CD4-positive, alpha-beta T cell treated with Interleukin-21 for 1 hour (primary cell): ENCODE data around the gene NMU.
A peak's percentile ranks its signal among the peaks of the same experiment; 100 is the strongest.

Source experiments
- DNase-seq: peaks from one replicate; pipeline ENCODE4 v3.0.0-alpha.2; 2020

Gene NMU

DNA sequence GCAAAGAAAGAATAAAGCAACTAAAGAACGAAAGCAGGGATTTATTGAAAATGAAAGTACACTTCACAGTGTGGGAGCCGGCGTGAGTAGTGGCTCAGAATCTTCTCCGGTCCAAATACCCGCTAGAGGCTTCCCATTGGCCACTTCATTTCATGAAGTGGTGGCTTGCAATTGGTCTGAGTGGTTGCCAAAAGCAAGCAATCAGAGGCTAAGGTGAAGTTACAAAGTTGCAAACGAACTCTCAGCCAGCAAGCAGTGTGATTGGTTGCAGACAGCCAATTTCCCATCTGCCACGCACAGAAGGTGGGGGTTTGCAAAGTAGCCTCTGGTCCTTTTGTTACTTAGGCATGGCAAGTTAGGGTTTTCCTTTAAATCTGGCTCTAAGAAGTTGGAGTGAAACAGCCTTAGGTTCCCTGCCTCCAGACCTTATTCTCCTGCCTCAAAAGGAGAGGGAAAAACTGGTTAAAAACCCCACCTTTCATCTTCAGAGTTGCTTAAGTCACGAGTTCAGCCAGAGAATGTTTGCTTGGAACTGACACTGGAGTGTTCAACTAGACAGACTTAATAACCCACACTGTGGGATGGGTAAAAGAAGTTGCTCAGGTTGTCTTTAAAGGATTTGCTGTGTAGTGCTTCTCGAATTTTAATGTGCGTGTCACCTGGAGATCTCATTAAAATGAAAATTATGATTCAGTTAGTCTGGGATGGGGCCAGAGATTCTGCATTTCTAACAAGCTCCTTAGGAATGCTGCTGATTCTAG, 82.5 kb downstream of the NMU start:
- peak; percentile 54 for DNase-seq

DNA sequence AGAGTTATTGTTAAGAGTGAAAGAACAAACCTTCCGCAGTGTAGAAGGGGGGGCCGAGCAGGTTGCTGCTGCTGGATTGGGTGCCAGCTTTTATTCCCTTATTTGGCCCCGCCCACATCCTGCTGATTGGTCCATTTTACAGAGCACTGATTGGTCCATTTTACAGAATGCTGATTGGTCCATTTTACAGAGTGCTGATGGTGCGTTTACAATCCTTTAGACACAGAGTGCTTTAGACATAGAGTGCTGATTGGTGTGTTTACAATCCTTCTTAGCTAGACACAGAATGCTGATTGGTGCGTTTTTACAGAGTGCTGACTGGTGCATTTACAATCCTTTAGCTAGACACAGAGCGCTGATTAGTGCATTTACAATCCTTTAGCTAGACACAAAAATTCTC, 84.1 kb downstream of the NMU start:
- DNase-seq, result peak; percentile 29

- no peak for DNase-seq
Observed at GRCh38 chr4:55549888-55550287, 86.2 kb downstream of the NMU start.

DNA sequence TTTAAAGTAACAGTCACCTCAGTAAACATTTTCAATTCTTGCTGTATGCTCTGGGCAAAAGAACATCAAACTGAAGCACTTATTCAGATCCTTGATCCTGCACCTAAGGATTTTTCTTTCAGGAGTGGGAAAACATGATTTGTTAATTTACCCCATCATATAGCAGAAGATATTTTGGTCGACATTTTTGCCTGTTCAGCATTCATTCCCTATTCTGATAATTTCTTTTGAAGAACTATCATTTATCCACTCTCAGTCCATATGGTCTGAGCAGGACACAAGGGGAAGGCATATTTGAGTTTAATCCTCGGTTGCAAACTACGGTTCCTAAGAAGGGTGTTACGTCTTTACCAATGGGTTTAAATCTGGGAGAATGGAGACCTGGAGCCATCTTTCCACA, 88.2 kb downstream of the NMU start:
- DNase-seq, result no peak

DNA sequence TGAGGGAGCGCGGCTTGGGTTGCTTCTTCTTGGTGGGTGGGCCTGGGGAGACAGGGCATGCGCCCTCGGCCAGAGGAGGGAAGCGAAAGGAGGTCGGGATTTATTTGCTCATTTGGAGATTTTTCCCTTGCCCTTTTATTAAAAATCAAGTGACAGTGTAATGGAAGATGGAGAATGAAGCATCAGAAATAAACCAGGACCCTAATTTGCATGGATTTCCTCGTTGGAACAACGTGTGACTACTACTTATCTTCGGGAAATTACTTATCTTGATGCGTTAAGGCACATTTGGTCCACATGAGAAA, 88.7 kb downstream of the NMU start:
- DNase-seq, result no peak

GRCh38 chr4:55546756-55547465, 89.2 kb downstream of the NMU start, which contains the start of gene CLOCK:
Gene CLOCK (minus strand): TSS chr4:55546909. CDS start chr4:55482785, 64,124 bp downstream.
- DNase-seq, result peak; percentile 89

GRCh38 chr4:55546506-55546755, 89.7 kb downstream of the NMU start:
- DNase-seq, result no peak

DNA sequence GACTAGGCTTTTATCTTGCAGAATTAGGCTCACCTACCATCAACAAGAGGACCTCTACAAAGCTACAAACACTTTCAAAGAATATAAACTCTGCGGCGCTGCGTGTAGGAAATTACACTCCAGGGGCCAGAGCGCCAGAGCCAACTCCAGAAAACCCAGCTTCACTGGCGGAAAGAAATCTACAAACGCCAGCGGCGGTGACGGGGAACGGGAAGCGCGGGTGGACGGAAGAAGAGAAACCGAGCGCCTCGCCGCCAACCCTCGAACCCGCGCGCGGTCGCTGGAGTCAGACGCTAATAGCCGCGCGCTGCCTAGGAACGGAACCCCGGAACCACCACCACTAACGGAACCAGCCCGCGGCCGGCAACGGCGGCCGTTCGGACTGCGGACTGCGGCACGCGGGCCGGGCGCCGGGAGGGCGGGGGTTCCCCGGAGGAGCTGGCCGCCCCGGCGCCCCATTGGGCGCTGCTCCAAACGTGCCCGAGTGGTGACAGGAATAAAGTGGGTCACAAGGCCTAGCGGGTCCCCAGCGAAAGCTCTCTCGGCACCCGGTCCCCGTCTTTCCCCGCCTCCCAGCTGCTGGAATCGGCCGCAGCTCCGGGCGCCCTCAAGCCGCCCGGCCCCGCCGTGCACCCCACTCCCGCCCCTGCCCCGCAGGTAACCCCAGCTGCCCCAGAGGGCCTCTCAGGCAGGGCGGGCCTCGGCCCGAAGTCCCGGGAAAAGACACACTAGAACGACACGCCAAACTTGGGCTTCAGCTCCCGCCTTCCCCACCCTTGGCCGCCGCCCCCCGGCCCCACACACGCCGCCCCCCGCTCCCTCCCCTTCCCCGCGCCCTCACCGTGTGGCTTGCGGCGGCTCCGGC, 90.2 kb downstream of the NMU start:
- DNase-seq, result peak; percentile 70
